ENCODE results near the gene ZNF638.

DNA sequence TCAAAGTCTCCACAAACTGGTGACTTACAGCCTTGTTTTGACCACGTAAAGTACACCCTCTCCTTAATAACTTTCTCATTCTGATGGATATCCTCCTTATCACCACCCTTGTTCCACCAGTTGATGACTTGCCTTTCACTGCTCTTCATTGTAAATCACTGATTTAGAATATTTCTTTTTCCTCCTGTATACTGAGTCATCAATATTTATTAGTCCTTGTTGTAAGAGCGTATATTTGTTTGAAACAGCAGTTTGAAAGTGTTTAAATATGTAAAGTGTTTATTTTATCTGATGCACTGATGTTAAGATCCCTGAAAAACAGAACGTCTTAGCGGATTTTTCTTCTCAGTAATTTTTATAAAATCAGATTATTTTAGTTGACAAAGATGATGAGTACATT lies 87.6 kb downstream of the ZNF638 start:
- TF ChIP-seq YY1 (IDR thresholded peaks at IDR 0.05; ENCODE audit: insufficient read depth, insufficient read length) (no peak), ZNF274 (IDR thresholded peaks at IDR 0.05; ENCODE audit: low read depth, low read length) (no peak)

Data from NT2/D1 (cell line).